HG02623 (cell line): Measurements from ENCODE around the gene GPRIN1.

Experiments used
- ATAC-seq: cut with Tn5 transposase; IDR thresholded peaks from one replicate; pipeline ENCODE4 v1.9.1; 2021; ENCODE audit warnings: moderate library complexity; ENCODE audit not compliant: unreplicated experiment

GPRIN1 gene

GRCh38 chr5:176643491-176644219, 33.7 kb upstream of the GPRIN1 start:
- ATAC-seq, result no peak

GRCh38 chr5:176642675-176643490, 32.9 kb upstream of the GPRIN1 start:
- no peak for ATAC-seq

DNA sequence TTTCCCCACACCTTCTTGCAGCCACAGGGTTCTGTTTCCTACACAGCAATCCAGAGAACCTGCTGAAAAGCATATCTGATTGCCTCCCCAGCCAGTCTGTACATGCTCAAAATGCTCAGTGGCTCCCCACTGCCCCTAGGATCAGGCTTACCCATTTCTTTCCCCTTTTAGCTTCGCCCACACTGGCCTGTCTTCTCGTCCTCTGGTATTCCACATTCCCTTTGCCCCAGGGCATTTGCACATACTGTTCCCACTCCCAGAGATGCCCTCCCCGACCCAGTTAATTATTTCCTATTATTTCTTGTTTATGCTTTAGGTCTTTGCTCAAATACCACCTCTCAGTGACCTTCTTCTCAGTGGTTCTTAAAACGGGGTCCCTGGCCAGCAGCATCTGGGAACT, 30.7 kb upstream of the GPRIN1 start:
- ATAC-seq, result no peak

GRCh38 chr5:176639981-176640380, 30.0 kb upstream of the GPRIN1 start:
- no peak for ATAC-seq

GRCh38 chr5:176639208-176639607, 29.3 kb upstream of the GPRIN1 start:
- no peak for ATAC-seq

- no peak for ATAC-seq
Observed at GRCh38 chr5:176638437-176638836, 28.5 kb upstream of the GPRIN1 start.

DNA sequence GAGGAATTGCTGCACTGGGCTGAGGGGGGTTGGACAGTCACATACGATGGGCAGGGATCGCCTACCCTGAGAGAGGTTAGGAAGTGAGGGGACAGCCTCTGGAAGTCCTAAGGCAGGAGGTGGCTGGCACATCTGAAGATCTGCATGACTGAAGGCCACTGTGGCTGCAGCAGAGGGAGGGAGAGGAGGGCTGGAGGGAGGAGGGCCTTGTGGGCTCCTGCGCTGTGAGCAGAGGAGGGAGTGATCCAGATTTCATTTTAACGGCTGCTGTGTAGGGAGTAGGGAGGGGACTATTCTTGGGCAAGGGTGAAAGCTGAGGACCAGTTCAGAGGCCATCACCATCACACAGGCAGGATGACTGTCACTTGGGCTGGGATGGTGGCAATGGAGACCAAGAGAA, 27.6 kb upstream of the GPRIN1 start:
- ATAC-seq, result no peak

GRCh38 chr5:176636426-176636825, 26.5 kb upstream of the GPRIN1 start:
- ATAC-seq, result no peak

- ATAC-seq, result no peak
Observed at GRCh38 chr5:176633598-176633997, 23.6 kb upstream of the GPRIN1 start.

GRCh38 chr5:176632745-176633144, 22.8 kb upstream of the GPRIN1 start:
- ATAC-seq, result no peak

DNA sequence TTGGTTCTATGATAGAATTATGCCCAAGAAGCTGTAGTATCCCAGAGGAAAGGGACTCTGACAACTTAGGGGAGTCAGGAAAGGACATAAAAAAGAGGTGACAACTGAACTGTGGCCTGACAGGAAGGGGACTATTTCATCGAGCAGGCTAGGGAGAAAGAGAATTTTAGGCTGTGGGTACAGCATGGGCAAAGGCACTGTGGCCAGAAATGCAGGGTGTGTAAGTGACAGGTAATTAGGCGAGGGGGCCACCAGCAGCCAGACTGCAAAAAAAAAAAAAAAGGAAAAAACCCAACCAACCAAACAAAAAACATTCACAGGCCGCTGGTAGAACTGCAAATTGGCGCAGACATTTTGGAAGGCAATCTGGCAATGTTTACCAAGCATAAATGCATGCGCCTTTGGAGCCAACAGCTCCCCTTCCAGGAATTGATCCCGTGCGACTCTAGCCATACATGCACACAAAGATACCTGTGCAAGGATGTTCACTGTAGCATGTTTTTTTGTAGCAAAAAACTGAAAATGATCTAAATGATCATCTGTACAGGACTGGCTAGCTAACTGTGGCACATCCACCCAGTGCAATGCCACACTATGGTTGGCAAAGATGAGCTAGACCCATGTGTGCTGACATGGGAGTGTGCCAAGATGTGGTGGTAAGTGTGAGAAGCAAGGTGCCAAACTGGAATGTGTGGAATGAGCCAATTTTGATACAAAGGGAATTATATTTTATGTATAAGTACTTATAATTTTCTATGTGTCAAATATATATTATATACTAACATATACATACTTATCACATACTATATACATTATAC, 21.6 kb upstream of the GPRIN1 start:
- ATAC-seq, result no peak

GRCh38 chr5:176630681-176631222, 20.8 kb upstream of the GPRIN1 start:
- ATAC-seq, result no peak

DNA sequence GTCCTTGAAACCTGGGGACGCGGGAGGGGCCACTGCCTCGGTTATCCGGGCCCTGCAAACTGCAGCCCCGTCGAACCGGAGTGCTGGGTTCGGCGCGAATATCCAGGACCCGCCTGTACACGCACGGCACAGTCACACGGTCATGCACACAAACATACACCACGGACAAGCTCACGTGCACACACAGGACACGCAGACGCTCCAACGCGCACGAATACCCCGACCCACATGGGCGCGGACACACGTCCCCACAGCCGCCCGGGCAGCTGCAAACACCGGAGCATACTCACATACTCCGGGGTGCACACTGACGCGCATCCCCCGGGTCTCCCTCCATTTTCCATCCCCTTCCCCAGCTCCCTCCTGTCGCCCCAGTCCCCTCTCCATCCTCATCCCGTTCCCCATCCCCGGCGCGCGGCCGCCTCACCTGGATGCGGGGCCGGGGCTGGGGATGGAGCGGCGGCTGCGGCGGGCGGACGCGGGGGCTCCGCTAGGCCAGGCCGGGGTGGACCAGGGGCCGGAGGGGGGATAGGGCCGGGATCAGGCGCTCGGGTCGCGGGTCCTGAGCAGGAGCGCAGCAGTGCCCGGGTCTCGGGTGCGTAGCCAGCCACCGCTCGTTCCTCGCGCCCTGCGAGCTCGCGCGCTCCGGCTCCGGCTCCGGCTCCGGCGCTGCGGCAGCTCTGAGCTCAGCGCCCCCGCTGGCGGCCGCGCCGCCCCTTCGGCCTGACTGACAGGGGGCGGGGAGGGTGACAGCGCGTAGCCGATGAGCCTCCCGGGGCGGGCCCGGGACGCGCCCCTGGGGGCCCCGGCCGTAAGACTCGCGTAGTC, 20.1 kb upstream of the GPRIN1 start, which contains the start of the genes EIF4E1B and SNCB:
TSS of gene EIF4E1B (plus strand) at position 823 of the 828 bp plus-strand sequence. CDS start 12,113 bp downstream, outside the sequence.
TSS of gene SNCB (minus strand) at position 682 of the 828 bp plus-strand sequence. CDS start 880 bp downstream, outside the sequence.
- peak; percentile 50 for ATAC-seq

GRCh38 chr5:176629317-176629852, 19.4 kb upstream of the GPRIN1 start:
- ATAC-seq, result no peak

- ATAC-seq, result no peak
Observed at GRCh38 chr5:176628406-176629228, 18.7 kb upstream of the GPRIN1 start.

GRCh38 chr5:176627582-176627981, 17.6 kb upstream of the GPRIN1 start:
- no peak for ATAC-seq

DNA sequence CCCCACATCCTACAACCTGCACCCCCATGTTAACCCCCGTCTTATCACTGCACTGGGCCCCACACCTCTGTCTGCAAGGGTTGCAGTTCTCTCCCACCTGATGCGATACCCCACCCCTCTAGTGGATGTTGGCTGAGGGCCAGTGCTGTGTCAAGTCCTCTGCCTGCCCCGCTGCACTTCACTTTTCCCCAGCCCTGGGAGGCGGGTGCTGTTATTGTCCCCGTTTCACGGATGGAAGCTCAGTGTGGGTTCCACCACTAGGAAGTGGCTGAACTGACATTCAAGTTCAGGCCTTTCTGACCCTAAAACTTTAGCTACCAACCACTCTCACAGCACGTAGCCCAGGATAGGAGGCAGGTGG, 16.9 kb upstream of the GPRIN1 start:
- no peak for ATAC-seq

DNA sequence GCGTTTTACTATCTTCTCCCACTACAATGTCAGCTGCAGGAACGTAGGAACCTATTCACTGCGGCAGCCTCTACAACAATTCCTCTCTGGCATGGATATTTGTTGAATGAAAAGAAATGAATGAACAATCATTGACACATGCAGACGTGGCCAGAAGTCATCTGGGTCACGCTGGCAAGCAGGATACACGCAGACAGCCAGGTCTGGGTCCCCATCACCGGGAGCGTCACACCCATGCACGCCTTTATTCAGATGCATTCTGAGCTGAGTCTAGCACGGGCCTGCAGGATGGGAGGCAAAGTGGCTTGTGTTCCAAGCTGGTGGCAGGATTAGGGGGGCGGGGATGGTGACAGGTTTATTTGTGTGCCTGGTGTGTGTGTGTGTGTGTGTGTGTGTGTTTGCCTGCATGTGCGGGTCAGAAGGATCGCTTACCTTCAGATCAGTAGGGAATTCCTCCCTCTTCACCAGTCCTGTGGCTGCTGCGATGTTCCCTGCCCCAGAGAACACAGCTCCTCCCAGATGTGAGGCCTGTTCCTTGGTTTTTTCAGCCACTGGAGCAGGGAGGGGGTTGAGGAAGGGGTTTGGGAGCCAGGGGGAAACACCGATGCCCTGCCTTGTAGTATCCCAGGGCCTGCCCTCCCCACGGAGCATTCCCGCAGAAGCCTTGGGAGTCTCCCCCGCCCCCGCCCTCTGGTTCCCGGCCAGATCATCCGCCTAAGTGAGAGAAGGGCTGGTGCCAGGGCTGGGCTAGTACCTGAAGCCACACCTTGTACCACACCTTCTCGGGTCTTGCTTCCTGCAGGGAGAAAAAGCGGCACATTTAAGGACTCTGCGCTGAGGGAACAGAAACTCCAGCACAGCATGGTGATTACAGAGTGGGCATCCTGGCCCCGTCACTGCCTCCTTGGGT, 16.3 kb upstream of the GPRIN1 start:
- ATAC-seq, result no peak
